ENCODE results near the gene KRT6C. TPM values are rescaled to one million over a fixed set of nuclear protein-coding genes. Genes with fewer than 3 reads are reported as not detected.

The KRT6C gene
- 6.3 and 9.3 TPM in 2 replicates for total RNA-seq

GRCh38 chr12:52473768-52474167, at the start of gene KRT6C:
Gene KRT6C, minus strand, starts transcription at chr12:52473805. Its CDS starts 68 bp downstream, at chr12:52473737.

GRCh38 chr12:52519826-52520662, 46.4 kb upstream of the KRT6C start, which contains the start of gene KRT5:
Gene KRT5, minus strand, starts transcription at chr12:52520394. Its CDS starts 98 bp downstream, at chr12:52520296.

GRCh38 chr12:52493172-52493571, 19.6 kb upstream of the KRT6C start, which contains the start of gene KRT6A:
Gene KRT6A, minus strand, starts transcription at chr12:52493257. Its CDS starts 69 bp downstream, at chr12:52493188.

GRCh38 chr12:52452101-52452500, 21.5 kb downstream of the KRT6C start, which contains the start of gene KRT6B:
Gene KRT6B, minus strand, starts transcription at chr12:52452146. Its CDS starts 68 bp downstream, at chr12:52452078.

GRCh38 chr12:52434081-52434733, 39.4 kb downstream of the KRT6C start, which contains the start of gene KRT75:
Gene KRT75, minus strand, starts transcription at chr12:52434371. Its CDS starts 67 bp downstream, at chr12:52434304.

Other genes with a start within 250 kb of the KRT6C start
- 636 and 2,495 TPM in 2 replicates for gene KRT7, start 240.6 kb downstream of the KRT6C start, total RNA-seq
- gene KRT86, start 199.2 kb downstream of the KRT6C start, total RNA-seq = not detected in 2 replicates
- not detected in 2 replicates for gene KRT81, start 182.3 kb downstream of the KRT6C start, total RNA-seq
- not detected in 2 replicates for gene KRT83, start 152.4 kb downstream of the KRT6C start, total RNA-seq
- under 0.01 TPM in 1 of 2 replicates, not detected in the other for gene KRT85, start 106.3 kb downstream of the KRT6C start, total RNA-seq
- gene KRT84, start 88.2 kb downstream of the KRT6C start, total RNA-seq = not detected in 2 replicates
- gene KRT82, start 67.5 kb downstream of the KRT6C start, total RNA-seq = not detected in 2 replicates
- not detected in 2 replicates for gene KRT75, start 39.4 kb downstream of the KRT6C start, total RNA-seq
- 1.2 and 2.9 TPM in 2 replicates for gene KRT6B, start 21.7 kb downstream of the KRT6C start, total RNA-seq
- gene KRT6A, start 19.5 kb upstream of the KRT6C start, total RNA-seq = 2,135 and 6,405 TPM in 2 replicates
- 884 and 2,107 TPM in 2 replicates for gene KRT5, start 46.6 kb upstream of the KRT6C start, total RNA-seq
- gene KRT71, start 79.3 kb upstream of the KRT6C start, total RNA-seq = under 0.01 and 0.22 TPM in 2 replicates
- gene KRT74, start 100.0 kb upstream of the KRT6C start, total RNA-seq = not detected in 2 replicates
- not detected in 2 replicates for gene KRT72, start 127.7 kb upstream of the KRT6C start, total RNA-seq
- not detected in 2 replicates for gene KRT73, start 144.8 kb upstream of the KRT6C start, total RNA-seq
- gene KRT2, start 178.4 kb upstream of the KRT6C start, total RNA-seq = not detected in 2 replicates
- not detected in 2 replicates for gene KRT1, start 206.6 kb upstream of the KRT6C start, total RNA-seq
- gene KRT77, start 229.7 kb upstream of the KRT6C start, total RNA-seq = not detected in 2 replicates